Caco-2 (cell line): ENCODE measurements around the gene TEAD1. TPM values are rescaled to one million over a fixed set of nuclear protein-coding genes. Genes with fewer than 3 reads are reported as not detected.

Source experiments
- BruUV-seq: library from RNA; stranded (reverse); fragments of 400-500 nt; replicated peaks from 2 replicates; lab custom pipeline; 2021; lab: Mats Ljungman, UMichigan
- CTCF ChIA-PET: fragments of 300-600 bp; sonication (Branson Sonifier 250); formaldehyde crosslinking; loops from one replicate; lab custom pipeline; 2022; ENCODE audit warnings: antibody characterized with exemption; lab: Charles Lee
- POLR2A ChIA-PET: fragments of 300-600 bp; sonication (Branson Sonifier 250); formaldehyde crosslinking; loops from one replicate; lab custom pipeline; 2022; ENCODE audit warnings: antibody characterized with exemption; lab: Charles Lee
- DNase-seq, 2 experiments: peaks; one replicate each; pipeline versions ENCODE4 v3.0.0 to v3.0.0-alpha.2; 2020 to 2022
- H3K27me3 ChIP-seq: replicated peaks from 2 replicates; pipeline ENCODE4 v1.6.0; 2011; ENCODE audit warnings: low read length; ENCODE audit not compliant: control insufficient read depth, insufficient read depth
- H3K36me3 ChIP-seq: 2 replicates; pipeline ENCODE4 v1.5.1; 2011; ENCODE audit warnings: low read length; ENCODE audit not compliant: control insufficient read depth, insufficient read depth
- H3K4me1 ChIP-seq: fragments of 250-450 bp; sonication (Bioruptor Pico); 2 replicates; pipeline ENCODE4 v1.5.1; 2020; ENCODE audit warnings: mild to moderate bottlenecking
- H3K4me3 ChIP-seq: 2 replicates; pipeline ENCODE4 v1.5.1; 2011; ENCODE audit warnings: low read depth, mild to moderate bottlenecking, control low read depth, low read length
- H3K9me3 ChIP-seq: fragments of 250-450 bp; sonication (Bioruptor Pico); 2 replicates; pipeline ENCODE4 v1.5.1; 2020; ENCODE audit warnings: mild to moderate bottlenecking, moderate library complexity
- H3K27ac Mint-ChIP-seq: one replicate; pipeline ENCODE4 v1.8.0; 2022; ENCODE audit warnings: mixed read lengths; ENCODE audit not compliant: unreplicated experiment
- H3K27me3 Mint-ChIP-seq: one replicate; pipeline ENCODE4 v1.8.0; 2022; ENCODE audit warnings: mixed read lengths; ENCODE audit not compliant: insufficient read depth, unreplicated experiment
- H3K36me3 Mint-ChIP-seq: one replicate; pipeline ENCODE4 v1.8.0; 2022; ENCODE audit warnings: mild to moderate bottlenecking, mixed read lengths; ENCODE audit not compliant: insufficient read depth, unreplicated experiment
- H3K4me1 Mint-ChIP-seq: one replicate; pipeline ENCODE4 v1.8.0; 2022; ENCODE audit warnings: low read depth, mixed read lengths; ENCODE audit not compliant: unreplicated experiment
- H3K4me3 Mint-ChIP-seq: one replicate; pipeline ENCODE4 v1.8.0; 2022; ENCODE audit warnings: mild to moderate bottlenecking, moderate library complexity, mixed read lengths; ENCODE audit not compliant: unreplicated experiment
- H3K9me3 Mint-ChIP-seq: one replicate; pipeline ENCODE4 v1.8.0; 2022; ENCODE audit warnings: mixed read lengths; ENCODE audit not compliant: unreplicated experiment
- CTCF ChIP-seq, 2 experiments: fragments of 200-600 bp in 1 of 2; IDR thresholded peaks; 1 replicate in 1 of 2; 2 replicates in 1 of 2; pipeline versions ENCODE4 v1.5.1 to v1.8.0; 2011 to 2022; ENCODE audit warnings: antibody characterized with exemption in 1 of 2, control low read depth in 1 of 2, inconsistent platforms in 1 of 2, low read depth in 1 of 2, low read length in 1 of 2, mild to moderate bottlenecking in 1 of 2, moderate library complexity in 1 of 2; ENCODE audit not compliant: insufficient read depth in 1 of 2, severe bottlenecking in 1 of 2, unreplicated experiment in 1 of 2
- intact Hi-C: fragments of 100-400 bp; cut with micrococcal nuclease; formaldehyde crosslinking; loops from one replicate; pipeline ENCODE4 v1.10.0; 2022; ENCODE audit not compliant: unreplicated experiment
- total RNA-seq: library from RNA; stranded (reverse); gene quantifications from 2 replicates; pipeline ENCODE4 v1.2.3, GENCODE V29; 2022

The TEAD1 gene
- total RNA-seq, 1 experiment from 2014 or later: 144 TPM

DNA sequence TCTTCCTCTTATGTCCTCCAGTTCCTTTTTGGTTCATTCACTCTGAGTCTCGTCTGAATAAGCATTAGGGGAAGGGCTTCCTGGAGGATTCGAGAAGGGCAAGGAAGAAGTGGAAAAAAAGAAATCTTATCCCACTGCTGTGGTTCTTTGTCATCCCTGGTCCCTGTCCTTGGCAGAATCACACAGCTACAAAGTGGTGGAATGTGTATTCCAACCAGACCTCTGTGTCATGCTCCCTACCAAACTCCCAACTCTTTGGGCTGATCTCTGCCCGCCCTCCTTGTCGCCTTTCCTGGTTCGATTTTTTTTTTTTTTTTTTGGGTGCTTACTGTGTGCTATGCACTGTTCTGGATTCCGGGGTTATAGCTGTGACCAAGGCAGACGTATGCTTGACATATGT, 61.0 kb downstream of the TEAD1 start:
- Mint-ChIP-seq H3K9me3 (peaks cover 5% of the 10 kb centered on the region), H3K27me3 (no peaks in the 10 kb centered on the region), H3K36me3 (peaks cover 14% of the 10 kb centered on the region), H3K4me1 (peaks cover 23% of the 10 kb centered on the region), H3K27ac (no peak overlapping the region), H3K4me3 (no peak overlapping the region)
- ChIA-PET POLR2A (no interaction called here), CTCF (no interaction called here)
- Histone ChIP-seq H3K9me3 (no peaks in the 10 kb centered on the region), H3K4me3 (no peak overlapping the region), H3K4me1 (peaks cover 26% of the 10 kb centered on the region), H3K27me3 (no peaks in the 10 kb centered on the region), H3K36me3 (no peaks in the 10 kb centered on the region)
- no TSS peak for BruUV-seq
- no peak for DNase-seq
- intact Hi-C loops: no loop called here
- no peak for TF ChIP-seq CTCF (IDR thresholded peaks at IDR 0.05; ENCODE audit: insufficient read depth in 1 of 2, low read depth in 1 of 2, low read length in 1 of 2, severe bottlenecking in 1 of 2, unreplicated experiment in 1 of 2)

DNA sequence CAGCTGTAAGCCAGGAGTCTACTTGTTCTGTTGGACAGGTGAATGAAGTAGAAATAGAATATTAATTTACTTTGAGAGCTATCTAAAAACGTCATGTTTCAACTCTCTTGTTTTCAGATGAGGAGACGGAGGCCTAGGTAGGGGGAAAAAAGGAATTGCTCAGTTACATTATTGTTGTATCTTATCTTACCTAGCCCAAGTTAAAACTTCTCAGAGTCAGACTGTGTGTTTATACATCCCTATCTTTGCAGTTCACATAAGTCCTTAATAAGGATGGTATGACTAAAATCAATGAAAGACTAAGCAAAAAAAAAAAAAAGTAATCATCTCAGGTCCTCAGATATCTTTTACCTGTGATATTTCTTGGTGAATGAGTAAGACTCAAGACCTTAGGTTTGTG, 62.8 kb downstream of the TEAD1 start:
- no peak overlapping the region for H3K27ac Mint-ChIP-seq
- intact Hi-C loops: no loop called here
- BruUV-seq: no TSS peak
- POLR2A ChIA-PET: interaction anchor here (0.7 kb wide), 1 partner anchor 42 kb away, joined by 5 read pairs; no protein-coding TSS in a partner anchor
- peaks cover 8% of the 10 kb centered on the region for H3K9me3 Mint-ChIP-seq
- no peak overlapping the region for H3K4me3 Mint-ChIP-seq
- Histone ChIP-seq H3K4me1 (peaks cover 19% of the 10 kb centered on the region), H3K9me3 (no peaks in the 10 kb centered on the region), H3K27me3 (no peaks in the 10 kb centered on the region), H3K36me3 (no peaks in the 10 kb centered on the region), H3K4me3 (no peak overlapping the region)
- H3K27me3 Mint-ChIP-seq: no peaks in the 10 kb centered on the region
- H3K4me1 Mint-ChIP-seq: peaks cover 25% of the 10 kb centered on the region
- CTCF ChIA-PET: no interaction called here
- no peak for TF ChIP-seq CTCF (IDR thresholded peaks at IDR 0.05; ENCODE audit: insufficient read depth in 1 of 2, low read depth in 1 of 2, low read length in 1 of 2, severe bottlenecking in 1 of 2, unreplicated experiment in 1 of 2)
- DNase-seq: no peak
- H3K36me3 Mint-ChIP-seq: peaks cover 18% of the 10 kb centered on the region

DNA sequence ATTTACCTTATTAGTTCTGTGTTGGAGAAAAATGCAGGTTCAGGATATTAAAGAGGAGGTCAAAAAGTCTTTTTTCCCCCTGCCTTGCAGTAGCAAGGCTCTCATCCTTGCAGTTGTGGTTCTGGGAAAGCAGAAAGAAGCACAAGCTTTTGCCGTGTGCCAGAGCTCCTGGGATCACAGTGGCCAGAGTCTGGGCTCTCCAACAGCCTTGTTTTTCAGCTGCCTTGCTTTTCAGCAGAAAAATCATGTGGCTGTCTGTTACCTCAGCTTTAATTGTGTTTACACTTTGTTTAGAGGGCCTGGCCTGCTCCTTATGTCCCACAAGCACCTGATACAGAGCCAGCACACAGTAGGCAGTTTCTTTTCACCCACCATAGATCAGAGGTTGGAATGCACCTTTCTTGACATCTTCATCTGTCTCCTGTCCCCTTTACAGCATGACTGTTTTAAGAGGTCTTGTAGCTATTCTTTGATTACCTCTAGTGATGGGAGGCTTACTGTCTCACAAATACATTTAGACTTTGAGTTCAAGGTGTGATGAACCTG, 67.5 kb downstream of the TEAD1 start:
- BruUV-seq: no TSS peak
- H3K27ac Mint-ChIP-seq: peak overlapping the region; percentile 16
- CTCF ChIA-PET: no interaction called here
- POLR2A ChIA-PET: no interaction called here
- H3K4me3 Mint-ChIP-seq: no peak overlapping the region
- intact Hi-C loops: no loop called here
- H3K4me1 Mint-ChIP-seq: peaks cover 7% of the 10 kb centered on the region
- Histone ChIP-seq H3K9me3 (no peaks in the 10 kb centered on the region), H3K4me1 (peaks cover 5% of the 10 kb centered on the region; the same call in 1 of the 2 replicates), H3K4me3 (no peak overlapping the region), H3K27me3 (no peaks in the 10 kb centered on the region), H3K36me3 (no peaks in the 10 kb centered on the region)
- no peak for TF ChIP-seq CTCF (IDR thresholded peaks at IDR 0.05; ENCODE audit: insufficient read depth in 1 of 2, low read depth in 1 of 2, low read length in 1 of 2, severe bottlenecking in 1 of 2, unreplicated experiment in 1 of 2)
- H3K36me3 Mint-ChIP-seq: peaks cover 12% of the 10 kb centered on the region
- H3K27me3 Mint-ChIP-seq: no peaks in the 10 kb centered on the region
- H3K9me3 Mint-ChIP-seq: peaks cover 8% of the 10 kb centered on the region
- DNase-seq: no peak
